H1 (cell line): ENCODE results near the gene SH3RF2. TPM values are rescaled to one million over a fixed set of nuclear protein-coding genes. Genes with fewer than 3 reads are reported as not detected.

ENCODE experiments used
- CTCF ChIA-PET: fragments of 300-600 bp; sonication (Branson Sonifier 250); formaldehyde crosslinking; loops from one replicate; lab custom pipeline; 2021; ENCODE audit not compliant: partially characterized antibody; lab: Charles Lee
- POLR2A ChIA-PET: fragments of 300-600 bp; sonication (Branson Sonifier 250); formaldehyde crosslinking; loops from one replicate; lab custom pipeline; 2021; ENCODE audit warnings: inconsistent platforms; ENCODE audit not compliant: partially characterized antibody; lab: Charles Lee
- DNase-seq, 2 experiments: peaks; one replicate each; pipeline versions ENCODE4 v3.0.0 to v3.0.0-alpha.2; 2010 to 2022; ENCODE audit warnings: low spot score in 2 of 2, low read depth in 1 of 2, mixed read lengths in 1 of 2
- FAIRE-seq: peaks from 2 replicates; lab custom pipeline; 2011; peaks lifted over from hg19 to GRCh38; lab: Jason Lieb, UNC
- H2AFZ ChIP-seq: 2 replicates; pipeline ENCODE4 v1.8.1; 2012; ENCODE audit warnings: low read length, inconsistent platforms
- H2AK5ac ChIP-seq: 2 replicates; pipeline ENCODE4 v1.6.1; 2013; ENCODE audit warnings: low read depth, low read length
- H2BK120ac ChIP-seq: replicated peaks from 2 replicates; pipeline ENCODE3; 2013; ENCODE audit warnings: low read depth, low read length, inconsistent platforms
- H2BK12ac ChIP-seq: 2 replicates; pipeline ENCODE4 v1.6.1; 2013; ENCODE audit warnings: low read depth, low read length
- H2BK15ac ChIP-seq: 2 replicates; pipeline ENCODE4 v1.6.1; 2013; ENCODE audit warnings: low read length
- H2BK20ac ChIP-seq: 2 replicates; pipeline ENCODE4 v1.6.1; 2013; ENCODE audit warnings: low read length
- H2BK5ac ChIP-seq: 2 replicates; pipeline ENCODE4 v1.6.1; 2013; ENCODE audit warnings: low read depth, low read length
- H3K14ac ChIP-seq: 2 replicates; pipeline ENCODE4 v1.6.1; 2013; ENCODE audit warnings: inconsistent platforms; ENCODE audit not compliant: insufficient read length
- H3K18ac ChIP-seq: 2 replicates; pipeline ENCODE4 v1.6.1; 2013; ENCODE audit warnings: low read length; ENCODE audit errors: extremely low read depth
- H3K23ac ChIP-seq: 2 replicates; pipeline ENCODE4 v1.6.1; 2013; ENCODE audit warnings: inconsistent platforms; ENCODE audit not compliant: insufficient read length
- H3K23me2 ChIP-seq: 2 replicates; pipeline ENCODE4 v1.6.1; 2013; ENCODE audit warnings: low read depth, low read length
- H3K27ac ChIP-seq: 2 replicates; pipeline ENCODE4 v1.6.1; 2011; ENCODE audit warnings: low read depth, low read length, inconsistent platforms
- H3K27me3 ChIP-seq, 4 experiments: replicated peaks in 1 of 4; 1 replicate in 1 of 4; 2 replicates in 3 of 4; pipeline versions ENCODE4 v1.6.1 to v1.8.1; 2011 to 2013; ENCODE audit warnings: low read length in 3 of 4, mild to moderate bottlenecking in 3 of 4, inconsistent platforms in 2 of 4, mixed read lengths in 2 of 4, moderate library complexity in 1 of 4; ENCODE audit not compliant: control insufficient read depth in 3 of 4, insufficient read depth in 3 of 4; ENCODE audit errors: extremely low read depth in 1 of 4
- H3K36me3 ChIP-seq, 4 experiments: 2 replicates each; pipeline versions ENCODE4 v1.6.1 to v1.8.1; 2011 to 2013; ENCODE audit warnings: mild to moderate bottlenecking in 4 of 4, low read length in 3 of 4, moderate library complexity in 2 of 4, control low read depth in 1 of 4, inconsistent platforms in 1 of 4; ENCODE audit not compliant: insufficient read depth in 4 of 4, control insufficient read depth in 2 of 4
- H3K4ac ChIP-seq: replicated peaks from 2 replicates; pipeline ENCODE3; 2013; ENCODE audit warnings: low read length, low read depth, mixed read lengths, inconsistent platforms; ENCODE audit not compliant: insufficient read length
- H3K4me1 ChIP-seq, 4 experiments: replicated peaks in 1 of 4; 1 replicate in 1 of 4; 2 replicates in 3 of 4; pipeline versions ENCODE4 v1.6.1 to v1.8.1; 2011 to 2013; ENCODE audit warnings: low read length in 3 of 4, inconsistent platforms in 2 of 4, mixed read lengths in 1 of 4; ENCODE audit not compliant: insufficient read depth in 4 of 4, control insufficient read depth in 3 of 4
- H3K4me2 ChIP-seq, 2 experiments: 2 replicates each; pipeline versions ENCODE4 v1.6.1 to v1.8.1; 2011 to 2013; ENCODE audit warnings: low read depth in 2 of 2, low read length in 2 of 2, control low read depth in 1 of 2, inconsistent platforms in 1 of 2, mild to moderate bottlenecking in 1 of 2; ENCODE audit not compliant: insufficient read depth in 1 of 2
- H3K4me3 ChIP-seq, 4 experiments: fragments of 200-600, 300-600 bp in 1 of 4; sonication (generic), shearing (Covaris generic), sonication (Bioruptor Twin) in 1 of 4; 2 replicates each; pipeline versions ENCODE4 v1.5.1 to v1.8.1; 2011 to 2016; ENCODE audit warnings: low read length in 4 of 4, low read depth in 3 of 4, control low read depth in 2 of 4, inconsistent platforms in 2 of 4, mild to moderate bottlenecking in 2 of 4, mixed read lengths in 1 of 4, moderate library complexity in 1 of 4; ENCODE audit not compliant: insufficient read depth in 2 of 4; ENCODE audit errors: extremely low read depth in 1 of 4
- H3K56ac ChIP-seq: replicated peaks from 2 replicates; pipeline ENCODE3; 2013; ENCODE audit warnings: low read depth, mild to moderate bottlenecking, mixed read lengths, low read length, inconsistent platforms; ENCODE audit not compliant: insufficient read length
- H3K79me1 ChIP-seq: 2 replicates; pipeline ENCODE4 v1.6.1; 2013; ENCODE audit warnings: low read depth, low read length, control low read depth
- H3K79me2 ChIP-seq, 2 experiments: 2 replicates each; pipeline versions ENCODE4 v1.6.1 to v1.8.1; 2012 to 2013; ENCODE audit warnings: low read length in 2 of 2, mild to moderate bottlenecking in 2 of 2, inconsistent platforms in 1 of 2; ENCODE audit not compliant: insufficient read depth in 2 of 2, control insufficient read depth in 1 of 2
- H3K9ac ChIP-seq, 4 experiments: replicated peaks in 1 of 4; 1 replicate in 1 of 4; 2 replicates in 3 of 4; pipeline versions ENCODE4 v1.6.1 to v1.8.1; 2011 to 2013; ENCODE audit warnings: low read depth in 3 of 4, low read length in 3 of 4, control low read depth in 2 of 4, mild to moderate bottlenecking in 2 of 4, moderate library complexity in 2 of 4, inconsistent platforms in 1 of 4; ENCODE audit errors: extremely low read depth in 1 of 4
- H3K9me3 ChIP-seq, 2 experiments: 2 replicates each; pipeline versions ENCODE4 v1.6.1 to v1.8.1; 2012 to 2013; ENCODE audit warnings: mild to moderate bottlenecking in 2 of 2, moderate library complexity in 2 of 2, control low read depth in 1 of 2, inconsistent platforms in 1 of 2, low read depth in 1 of 2, low read length in 1 of 2, mixed read lengths in 1 of 2; ENCODE audit not compliant: insufficient read depth in 2 of 2
- H4K20me1 ChIP-seq, 2 experiments: replicated peaks in 1 of 2; 2 replicates each; pipeline versions ENCODE3 to v1.8.1; 2011 to 2013; ENCODE audit warnings: inconsistent platforms in 2 of 2, low read length in 2 of 2, mild to moderate bottlenecking in 1 of 2; ENCODE audit not compliant: insufficient read depth in 2 of 2, control insufficient read depth in 1 of 2
- H4K5ac ChIP-seq: 2 replicates; pipeline ENCODE4 v1.6.1; 2013; ENCODE audit warnings: low read length, low read depth, mixed read lengths, inconsistent platforms; ENCODE audit not compliant: insufficient read length
- H4K8ac ChIP-seq: 2 replicates; pipeline ENCODE4 v1.8.0; 2013; ENCODE audit warnings: mild to moderate bottlenecking, moderate library complexity, low read length, inconsistent platforms; ENCODE audit not compliant: insufficient read depth; ENCODE audit errors: extremely low read depth
- H4K91ac ChIP-seq: replicated peaks from 2 replicates; pipeline ENCODE3; 2013; ENCODE audit warnings: low read length, mixed read lengths, inconsistent platforms; ENCODE audit not compliant: insufficient read length
- ASH2L ChIP-seq: fragments of 200-600, 300-600 bp; sonication (generic); IDR thresholded peaks from one replicate; pipeline ENCODE4 v1.7.1; 2017; ENCODE audit warnings: low read length
- POU5F1 ChIP-seq: IDR thresholded peaks from 2 replicates; pipeline ENCODE4 v1.6.1; 2011; ENCODE audit warnings: low read depth, mild to moderate bottlenecking, low read length, moderate library complexity
- WGBS, 2 experiments: shearing (Covaris generic) in 1 of 2; methylation state at CpG; one replicate each; pipeline versions ENCODE4 v1.1.6 to v1.1.7; 2013 to 2015; ENCODE audit warnings: low lambda C conversion rate in 2 of 2, mixed read lengths in 2 of 2, inconsistent platforms in 1 of 2, low coverage in 1 of 2, missing lambda C conversion rate in 1 of 2; ENCODE audit not compliant: insufficient replicate concordance in 2 of 2, insufficient coverage in 1 of 2, insufficient read length in 1 of 2; ENCODE audit errors: extremely low coverage in 1 of 2, missing lambda C conversion rate in 1 of 2; 5-methylcytosine and 5-hydroxymethylcytosine counted together
- polyA plus RNA-seq, 7 experiments: library from polyadenylated mRNA; depleted of rRNA in 3 of 7; stranded (reverse) in 5 of 7; unstranded in 2 of 7; fragments of >200 nt in 5 of 7; fragments of 200-250 nt in 2 of 7; gene quantifications; 1 replicate in 5 of 7; 2 replicates in 1 of 7; 4 replicates in 1 of 7; pipeline versions ENCODE4 v1.2.1 to v1.2.3, GENCODE V29; 2011 to 2013; ENCODE audit warnings: missing spikeins in 2 of 7, mixed read lengths in 2 of 7
- total RNA-seq: library from RNA; stranded (reverse); fragmentation: NEBNext Ultra II Directional; extraction: Animal tissue kit (Norgen Biotek cat#: 25700); gene quantifications from 2 replicates; pipeline ENCODE4 v1.2.1, GENCODE V29; 2021

The SH3RF2 gene
- total and polyA plus RNA-seq, 2 of the 8 experiments (the other 6 are each of a cell fraction or from before 2014, with no cell fraction given) = 0.80 to 0.95 TPM

DNA sequence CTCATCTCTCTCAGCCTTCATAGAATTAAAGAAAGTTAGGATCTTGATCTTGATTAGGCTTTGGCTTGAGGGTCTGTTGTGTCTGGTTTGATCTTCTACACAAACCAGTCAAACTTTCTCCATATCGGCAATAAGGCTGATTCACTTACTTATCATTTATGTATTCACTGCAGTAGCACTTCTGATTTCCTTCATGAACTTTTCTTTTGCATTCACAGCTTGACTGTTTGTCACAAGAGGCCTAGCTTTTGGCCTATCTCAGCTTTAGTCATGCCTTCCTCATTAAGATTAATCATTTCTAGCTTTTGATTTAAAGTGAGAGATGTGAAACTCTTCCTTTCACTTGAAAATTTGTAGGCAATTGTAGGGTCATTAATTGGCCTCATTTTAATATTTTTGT is 62.8 kb downstream of the SH3RF2 start:
- no peaks in the 10 kb centered on the region for H3K23me2 ChIP-seq
- no peak overlapping the region for H3K14ac ChIP-seq
- H2BK15ac ChIP-seq = no peak overlapping the region
- H4K8ac ChIP-seq = no peak overlapping the region
- H3K4me1 ChIP-seq = no peaks in the 10 kb centered on the region
- H3K18ac ChIP-seq = no peak overlapping the region
- no peaks in the 10 kb centered on the region for H3K79me2 ChIP-seq
- no peaks in the 10 kb centered on the region for H3K9me3 ChIP-seq
- no peak for TF ChIP-seq POU5F1
- no peak for TF ChIP-seq ASH2L
- no peak overlapping the region for H3K4ac ChIP-seq
- H2AK5ac ChIP-seq = no peak overlapping the region
- H3K79me1 ChIP-seq = no peaks in the 10 kb centered on the region
- no peak overlapping the region for H3K4me3 ChIP-seq
- no peak overlapping the region for H3K4me2 ChIP-seq
- no peak overlapping the region for H3K23ac ChIP-seq
- no peak overlapping the region for H4K5ac ChIP-seq
- no peak overlapping the region for H3K27ac ChIP-seq
- no peak overlapping the region for H2BK5ac ChIP-seq
- no peak overlapping the region for H2BK20ac ChIP-seq
- ChIA-PET CTCF (interaction anchor here (0.6 to 3.7 kb wide), 7 partner anchors 9 to 185 kb away, joined by 3 to 24 read pairs (median 4); no protein-coding TSS in a partner anchor), POLR2A (no interaction called here)
- no peak overlapping the region for H2AFZ ChIP-seq
- no peak overlapping the region for H2BK120ac ChIP-seq
- DNase-seq = no peak
- no peak overlapping the region for H2BK12ac ChIP-seq
- H3K9ac ChIP-seq = no peak overlapping the region
- no peak overlapping the region for H4K91ac ChIP-seq
- 94% methylated on average over 1 of the region's 1 CpG; no CpG with 5 or more reads in 1 of the 2 experiments for WGBS, 2 experiments
- no peaks in the 10 kb centered on the region for H3K27me3 ChIP-seq
- H4K20me1 ChIP-seq = no peaks in the 10 kb centered on the region
- no peak overlapping the region for H3K56ac ChIP-seq
- no peaks in the 10 kb centered on the region for H3K36me3 ChIP-seq
- FAIRE-seq = no peak
